ENCODE data around the gene AP4B1.

DNA sequence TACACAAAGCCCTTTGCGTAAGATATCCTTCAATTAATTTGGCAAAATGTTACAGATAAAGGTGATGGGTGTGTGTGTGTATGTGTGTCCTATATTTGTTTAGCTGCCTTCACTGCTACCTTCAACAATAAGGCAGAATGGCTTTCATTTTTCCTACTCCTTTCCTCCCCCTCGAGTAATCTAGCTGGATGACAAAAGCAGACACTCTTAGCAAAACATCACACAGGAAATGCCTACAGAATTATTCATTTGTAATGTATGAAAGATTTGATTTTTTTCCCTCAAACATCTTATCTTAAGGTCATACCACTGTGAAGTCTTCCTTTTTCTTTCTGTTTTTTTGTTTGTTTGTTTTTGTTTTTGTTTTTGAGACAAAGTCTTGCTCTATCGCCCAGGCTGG is 43.7 kb downstream of the AP4B1 start:
- TF ChIP-seq, protein P1, sequence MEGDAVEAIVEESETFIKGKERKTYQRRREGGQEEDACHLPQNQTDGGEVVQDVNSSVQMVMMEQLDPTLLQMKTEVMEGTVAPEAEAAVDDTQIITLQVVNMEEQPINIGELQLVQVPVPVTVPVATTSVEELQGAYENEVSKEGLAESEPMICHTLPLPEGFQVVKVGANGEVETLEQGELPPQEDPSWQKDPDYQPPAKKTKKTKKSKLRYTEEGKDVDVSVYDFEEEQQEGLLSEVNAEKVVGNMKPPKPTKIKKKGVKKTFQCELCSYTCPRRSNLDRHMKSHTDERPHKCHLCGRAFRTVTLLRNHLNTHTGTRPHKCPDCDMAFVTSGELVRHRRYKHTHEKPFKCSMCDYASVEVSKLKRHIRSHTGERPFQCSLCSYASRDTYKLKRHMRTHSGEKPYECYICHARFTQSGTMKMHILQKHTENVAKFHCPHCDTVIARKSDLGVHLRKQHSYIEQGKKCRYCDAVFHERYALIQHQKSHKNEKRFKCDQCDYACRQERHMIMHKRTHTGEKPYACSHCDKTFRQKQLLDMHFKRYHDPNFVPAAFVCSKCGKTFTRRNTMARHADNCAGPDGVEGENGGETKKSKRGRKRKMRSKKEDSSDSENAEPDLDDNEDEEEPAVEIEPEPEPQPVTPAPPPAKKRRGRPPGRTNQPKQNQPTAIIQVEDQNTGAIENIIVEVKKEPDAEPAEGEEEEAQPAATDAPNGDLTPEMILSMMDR (conservative IDR thresholded peaks at IDR 0.05 in 1 of 2, IDR thresholded peaks at IDR 0.05 in 1 of 2; ENCODE audit: extremely low read depth in 1 of 2, insufficient read depth in 1 of 2, low read depth in 1 of 2, low read length in 2 of 2), result no peak
- TF ChIP-seq EZH2 (IDR thresholded peaks at IDR 0.05; ENCODE audit: borderline replicate concordance, low read length), result no peak

Data from mammary epithelial cell (primary cell).